Measurements from ENCODE around the gene CHD6. TPM values are rescaled to one million over a fixed set of nuclear protein-coding genes. Genes with fewer than 3 reads are reported as not detected.

Gene CHD6
- total and polyA plus RNA-seq, 2 donors: 11.8 to 45.7 TPM

DNA sequence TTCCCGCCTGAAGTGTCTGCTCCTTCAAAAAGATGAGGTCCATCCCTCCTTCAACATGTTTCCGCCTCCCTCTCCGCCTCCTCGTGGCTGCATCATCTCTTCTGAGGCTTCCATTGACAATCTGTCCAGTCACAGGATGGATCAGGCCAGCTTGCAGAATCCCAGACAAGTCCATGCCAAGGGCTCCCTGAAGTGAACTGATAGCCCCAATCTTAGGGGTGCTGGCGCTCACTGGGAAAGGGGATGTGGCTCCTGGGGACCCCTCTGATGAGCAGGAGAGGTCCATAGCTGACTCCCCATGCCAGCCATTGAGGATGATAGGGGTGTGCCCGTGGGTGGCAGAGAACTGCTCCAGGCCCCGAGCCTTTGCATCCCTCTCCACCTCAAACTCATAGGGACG lies 203.0 kb downstream of the CHD6 start:
- 96% methylated on average over 8 of the region's 8 CpGs for WGBS
- H3K4me1 ChIP-seq (ENCODE audit: control insufficient read depth in 2 of 2, insufficient read depth in 2 of 2, low read length in 2 of 2): no peaks in the 10 kb centered on the region
- H3K9me3 ChIP-seq (ENCODE audit: control insufficient read depth in 2 of 2, insufficient read depth in 1 of 2, low read length in 1 of 2): no peaks in the 10 kb centered on the region
- H3K36me3 ChIP-seq (ENCODE audit: control insufficient read depth in 2 of 2, insufficient read depth in 2 of 2, low read length in 1 of 2): peaks cover 59 to 80% of the 10 kb centered on the region in 2 donors
- no peak for DNase-seq (ENCODE audit: low read depth in 6 of 9, low spot score in 9 of 9)
- H3K4me3 ChIP-seq (ENCODE audit: low read length in 2 of 2): no peak overlapping the region
- H3K27ac ChIP-seq (ENCODE audit: low read depth in 1 of 2, low read length in 1 of 2): no peak overlapping the region
- no peaks in the 10 kb centered on the region for H3K27me3 ChIP-seq (ENCODE audit: control insufficient read depth in 2 of 2, insufficient read depth in 1 of 2, low read length in 1 of 2)

- Histone ChIP-seq H3K27me3 (ENCODE audit: control insufficient read depth in 2 of 2, insufficient read depth in 1 of 2, low read length in 1 of 2) (no peaks in the 10 kb centered on the region), H3K4me3 (ENCODE audit: low read length in 2 of 2) (no peak overlapping the region), H3K27ac (ENCODE audit: low read depth in 1 of 2, low read length in 1 of 2) (no peak overlapping the region), H3K9me3 (ENCODE audit: control insufficient read depth in 2 of 2, insufficient read depth in 1 of 2, low read length in 1 of 2) (no peaks in the 10 kb centered on the region), H3K36me3 (ENCODE audit: control insufficient read depth in 2 of 2, insufficient read depth in 2 of 2, low read length in 1 of 2) (peaks cover 65 to 85% of the 10 kb centered on the region in 2 donors), H3K4me1 (ENCODE audit: control insufficient read depth in 2 of 2, insufficient read depth in 2 of 2, low read length in 2 of 2) (peaks cover 0 to 5% of the 10 kb centered on the region in 2 donors)
- no peak for DNase-seq (ENCODE audit: low read depth in 6 of 9, low spot score in 9 of 9)
- 97% methylated on average over 5 of the region's 5 CpGs for WGBS
Measured at GRCh38 chr20:41413169-41413568, 205.0 kb downstream of the CHD6 start.

DNA sequence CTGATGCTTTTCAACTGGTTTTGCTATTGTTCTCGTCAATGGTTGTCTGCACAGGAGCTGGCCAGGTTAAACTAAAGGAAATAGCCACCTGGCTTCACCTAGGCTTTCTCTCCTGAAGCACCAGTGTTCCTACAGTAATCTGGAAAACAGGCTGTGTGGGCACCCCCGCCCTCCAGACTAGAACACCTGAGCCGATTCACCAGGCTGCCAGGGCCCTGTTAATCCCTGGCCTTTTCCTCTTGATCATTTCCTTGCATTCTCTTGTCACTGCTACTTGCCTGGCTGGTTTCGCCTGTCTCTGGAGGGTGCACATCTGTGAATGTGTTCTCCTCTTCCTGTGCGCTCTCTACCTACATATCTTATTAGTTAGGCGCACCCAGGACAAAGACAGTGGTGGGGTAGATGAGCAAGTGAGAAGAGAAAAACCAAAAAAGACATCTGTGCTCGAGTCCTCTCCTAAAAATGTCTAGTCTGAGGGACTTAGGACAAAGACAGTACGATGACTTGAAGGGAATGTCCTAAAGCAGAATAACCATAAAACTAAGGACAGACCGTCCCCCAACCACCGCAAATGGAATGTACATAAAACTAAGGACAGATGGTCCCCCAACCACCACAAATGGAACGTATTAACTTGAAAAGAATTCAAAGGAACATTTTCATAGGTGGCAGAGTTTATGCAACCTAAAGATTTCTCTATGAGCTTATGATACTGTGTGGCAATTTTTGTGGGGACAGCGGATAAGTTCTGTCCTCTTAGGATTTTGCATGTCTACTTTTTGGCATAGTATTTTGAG lies 205.7 kb downstream of the CHD6 start:
- H3K4me3 ChIP-seq (ENCODE audit: low read length in 2 of 2): no peak overlapping the region
- no peak overlapping the region for H3K27ac ChIP-seq (ENCODE audit: low read depth in 1 of 2, low read length in 1 of 2)
- no peaks in the 10 kb centered on the region for H3K9me3 ChIP-seq (ENCODE audit: control insufficient read depth in 2 of 2, insufficient read depth in 1 of 2, low read length in 1 of 2)
- peaks cover 69 to 84% of the 10 kb centered on the region in 2 donors for H3K36me3 ChIP-seq (ENCODE audit: control insufficient read depth in 2 of 2, insufficient read depth in 2 of 2, low read length in 1 of 2)
- 98% methylated on average over 12 of the region's 12 CpGs for WGBS
- H3K4me1 ChIP-seq (ENCODE audit: control insufficient read depth in 2 of 2, insufficient read depth in 2 of 2, low read length in 2 of 2): peaks cover 0 to 5% of the 10 kb centered on the region in 2 donors
- no peaks in the 10 kb centered on the region for H3K27me3 ChIP-seq (ENCODE audit: control insufficient read depth in 2 of 2, insufficient read depth in 1 of 2, low read length in 1 of 2)
- DNase-seq (ENCODE audit: low read depth in 6 of 9, low spot score in 9 of 9): no peak

- no peaks in the 10 kb centered on the region for H3K9me3 ChIP-seq (ENCODE audit: control insufficient read depth in 2 of 2, insufficient read depth in 1 of 2, low read length in 1 of 2)
- H3K4me3 ChIP-seq (ENCODE audit: low read length in 2 of 2): no peak overlapping the region
- no peaks in the 10 kb centered on the region for H3K27me3 ChIP-seq (ENCODE audit: control insufficient read depth in 2 of 2, insufficient read depth in 1 of 2, low read length in 1 of 2)
- H3K27ac ChIP-seq (ENCODE audit: low read depth in 1 of 2, low read length in 1 of 2): no peak overlapping the region
- peaks cover 74 to 90% of the 10 kb centered on the region in 2 donors for H3K36me3 ChIP-seq (ENCODE audit: control insufficient read depth in 2 of 2, insufficient read depth in 2 of 2, low read length in 1 of 2)
- 80% methylated on average over 2 of the region's 2 CpGs for WGBS
- H3K4me1 ChIP-seq (ENCODE audit: control insufficient read depth in 2 of 2, insufficient read depth in 2 of 2, low read length in 2 of 2): peaks cover 0 to 5% of the 10 kb centered on the region in 2 donors
- peak in 1 of 9 donors; percentile 13 for DNase-seq (ENCODE audit: low read depth in 6 of 9, low spot score in 9 of 9)
Measured at GRCh38 chr20:41411391-41411847, 206.8 kb downstream of the CHD6 start.

- peaks cover 0 to 5% of the 10 kb centered on the region in 2 donors for H3K4me1 ChIP-seq (ENCODE audit: control insufficient read depth in 2 of 2, insufficient read depth in 2 of 2, low read length in 2 of 2)
- peaks cover 79 to 89% of the 10 kb centered on the region in 2 donors for H3K36me3 ChIP-seq (ENCODE audit: control insufficient read depth in 2 of 2, insufficient read depth in 2 of 2, low read length in 1 of 2)
- no peaks in the 10 kb centered on the region for H3K9me3 ChIP-seq (ENCODE audit: control insufficient read depth in 2 of 2, insufficient read depth in 1 of 2, low read length in 1 of 2)
- DNase-seq (ENCODE audit: low read depth in 6 of 9, low spot score in 9 of 9): no peak
- 33% methylated on average over 9 of the region's 9 CpGs for WGBS
- H3K27ac ChIP-seq (ENCODE audit: low read depth in 1 of 2, low read length in 1 of 2): no peak overlapping the region
- H3K4me3 ChIP-seq (ENCODE audit: low read length in 2 of 2): no peak overlapping the region
- H3K27me3 ChIP-seq (ENCODE audit: control insufficient read depth in 2 of 2, insufficient read depth in 1 of 2, low read length in 1 of 2): no peaks in the 10 kb centered on the region
Measured at GRCh38 chr20:41408986-41409385, 209.2 kb downstream of the CHD6 start.

DNA sequence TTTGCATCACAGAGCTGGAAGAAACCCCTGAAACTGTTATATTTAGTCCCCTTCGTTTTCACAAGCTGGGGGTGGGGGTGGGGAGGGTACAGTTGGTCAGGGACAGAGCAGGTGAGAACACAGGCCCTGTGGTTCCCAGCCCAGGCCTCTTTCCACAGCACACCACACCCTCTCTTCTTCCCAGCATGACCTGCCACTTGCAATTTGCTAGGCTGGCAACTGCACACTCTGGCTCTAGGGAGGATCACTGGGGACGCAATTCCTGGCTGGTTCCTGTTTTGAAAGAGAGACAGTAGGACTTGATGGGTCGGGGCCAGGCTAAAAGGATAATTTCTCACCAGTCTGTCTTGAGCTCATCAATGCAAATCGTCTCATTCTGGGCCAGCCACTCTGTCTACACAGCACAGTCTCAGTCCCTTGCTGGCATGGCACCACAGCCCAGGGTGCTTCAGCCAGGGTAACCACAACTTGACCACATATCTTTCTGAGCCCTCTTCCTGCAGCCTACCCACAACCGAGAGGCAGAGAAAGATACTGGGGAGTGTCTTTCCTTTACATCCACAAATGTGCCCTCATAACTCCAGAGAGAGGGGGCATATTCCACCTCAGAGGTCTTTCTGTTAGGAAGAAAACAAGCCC lies 209.9 kb downstream of the CHD6 start:
- DNase-seq (ENCODE audit: low read depth in 6 of 9, low spot score in 9 of 9): no peak
- Histone ChIP-seq H3K27me3 (ENCODE audit: control insufficient read depth in 2 of 2, insufficient read depth in 1 of 2, low read length in 1 of 2) (no peaks in the 10 kb centered on the region), H3K4me1 (ENCODE audit: control insufficient read depth in 2 of 2, insufficient read depth in 2 of 2, low read length in 2 of 2) (peaks cover 0 to 5% of the 10 kb centered on the region in 2 donors), H3K9me3 (ENCODE audit: control insufficient read depth in 2 of 2, insufficient read depth in 1 of 2, low read length in 1 of 2) (no peaks in the 10 kb centered on the region), H3K27ac (ENCODE audit: low read depth in 1 of 2, low read length in 1 of 2) (no peak overlapping the region), H3K36me3 (ENCODE audit: control insufficient read depth in 2 of 2, insufficient read depth in 2 of 2, low read length in 1 of 2) (peaks cover 74 to 83% of the 10 kb centered on the region in 2 donors), H3K4me3 (ENCODE audit: low read length in 2 of 2) (no peak overlapping the region)
- 43% methylated on average over 5 of the region's 5 CpGs for WGBS

DNA sequence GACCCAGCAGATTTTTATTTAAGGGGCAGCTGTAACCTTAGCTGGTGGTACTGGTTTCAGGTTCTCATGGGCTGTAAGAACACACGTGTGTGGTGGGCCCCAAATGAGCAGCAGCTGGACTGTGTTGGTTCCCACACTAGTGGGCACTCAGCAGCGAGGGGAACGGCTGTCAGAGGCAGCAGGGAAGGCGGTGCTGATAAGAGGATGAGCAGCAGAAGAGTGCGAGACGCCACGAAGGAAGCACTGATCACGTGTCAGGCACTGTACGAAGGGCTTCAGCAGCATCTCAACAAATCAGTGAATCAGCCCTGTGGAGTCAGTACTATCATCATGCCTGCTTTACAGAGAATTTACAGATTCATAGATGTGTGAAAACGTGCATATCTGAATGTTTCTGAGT lies 210.6 kb downstream of the CHD6 start:
- H3K9me3 ChIP-seq (ENCODE audit: control insufficient read depth in 2 of 2, insufficient read depth in 1 of 2, low read length in 1 of 2): no peaks in the 10 kb centered on the region
- no peaks in the 10 kb centered on the region for H3K27me3 ChIP-seq (ENCODE audit: control insufficient read depth in 2 of 2, insufficient read depth in 1 of 2, low read length in 1 of 2)
- peaks cover 69 to 76% of the 10 kb centered on the region in 2 donors for H3K36me3 ChIP-seq (ENCODE audit: control insufficient read depth in 2 of 2, insufficient read depth in 2 of 2, low read length in 1 of 2)
- H3K27ac ChIP-seq (ENCODE audit: low read depth in 1 of 2, low read length in 1 of 2): no peak overlapping the region
- 55% methylated on average over 10 of the region's 10 CpGs for whole genome bisulfite sequencing
- H3K4me1 ChIP-seq (ENCODE audit: control insufficient read depth in 2 of 2, insufficient read depth in 2 of 2, low read length in 2 of 2): peaks cover 0 to 5% of the 10 kb centered on the region in 2 donors
- DNase-seq (ENCODE audit: low read depth in 6 of 9, low spot score in 9 of 9): peak in 2 of 9 donors; percentile 4 to 18
- no peak overlapping the region for H3K4me3 ChIP-seq (ENCODE audit: low read length in 2 of 2)

DNA sequence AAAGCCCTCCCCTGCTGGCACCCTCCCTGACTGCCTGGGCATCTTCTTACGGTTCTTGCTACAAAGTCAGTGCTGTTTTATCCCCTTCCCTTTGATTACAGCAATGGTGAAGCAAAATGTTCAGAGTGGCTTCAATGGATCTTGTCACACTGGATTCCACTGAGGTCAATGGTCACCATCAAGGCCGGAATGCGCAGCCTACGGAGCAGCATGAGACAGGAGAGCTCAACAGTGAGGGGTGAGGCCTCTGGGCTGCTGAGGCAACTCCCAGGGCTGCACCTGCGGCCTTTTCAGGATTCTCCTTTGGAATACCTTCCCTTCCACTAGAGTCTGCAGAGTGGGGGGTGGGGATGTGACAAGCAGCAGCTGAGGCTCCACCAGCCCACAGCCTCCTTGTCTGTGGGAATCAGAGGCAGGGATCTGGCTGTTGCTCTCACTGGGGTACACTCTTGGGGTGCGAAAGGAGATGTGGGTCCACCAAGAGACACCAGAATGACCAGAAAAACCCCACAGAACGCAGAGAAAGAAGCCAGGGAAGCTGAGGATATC lies 211.2 kb downstream of the CHD6 start:
- Histone ChIP-seq H3K27ac (ENCODE audit: low read depth in 1 of 2, low read length in 1 of 2) (no peak overlapping the region), H3K9me3 (ENCODE audit: control insufficient read depth in 2 of 2, insufficient read depth in 1 of 2, low read length in 1 of 2) (no peaks in the 10 kb centered on the region), H3K27me3 (ENCODE audit: control insufficient read depth in 2 of 2, insufficient read depth in 1 of 2, low read length in 1 of 2) (no peaks in the 10 kb centered on the region), H3K36me3 (ENCODE audit: control insufficient read depth in 2 of 2, insufficient read depth in 2 of 2, low read length in 1 of 2) (peaks cover 63 to 70% of the 10 kb centered on the region in 2 donors), H3K4me1 (ENCODE audit: control insufficient read depth in 2 of 2, insufficient read depth in 2 of 2, low read length in 2 of 2) (peaks cover 0 to 5% of the 10 kb centered on the region in 2 donors), H3K4me3 (ENCODE audit: low read length in 2 of 2) (no peak overlapping the region)
- no peak for DNase-seq (ENCODE audit: low read depth in 6 of 9, low spot score in 9 of 9)
- 96% methylated on average over 7 of the region's 7 CpGs for WGBS

DNA sequence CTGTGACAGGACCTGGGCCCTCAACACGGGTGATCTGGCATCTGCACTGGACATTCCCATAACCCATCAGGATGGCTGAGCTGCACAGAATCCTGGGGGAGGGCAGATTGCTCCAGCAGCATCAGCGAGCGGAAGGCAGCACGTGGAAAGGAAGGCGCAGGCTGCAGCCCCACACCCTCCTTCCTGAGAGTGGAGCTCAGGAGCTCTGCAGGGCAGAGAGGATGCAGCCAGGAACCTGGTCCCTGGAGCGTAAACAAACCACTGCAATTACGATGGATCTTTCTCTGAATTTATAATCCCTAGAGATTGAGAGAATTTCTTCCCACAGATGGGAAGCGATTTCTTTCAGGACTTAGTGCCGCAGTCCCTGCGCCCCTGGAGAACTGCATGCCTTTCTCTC lies 211.8 kb downstream of the CHD6 start:
- Histone ChIP-seq H3K36me3 (ENCODE audit: control insufficient read depth in 2 of 2, insufficient read depth in 2 of 2, low read length in 1 of 2) (peaks cover 60 to 64% of the 10 kb centered on the region in 2 donors), H3K4me3 (ENCODE audit: low read length in 2 of 2) (no peak overlapping the region), H3K9me3 (ENCODE audit: control insufficient read depth in 2 of 2, insufficient read depth in 1 of 2, low read length in 1 of 2) (no peaks in the 10 kb centered on the region), H3K4me1 (ENCODE audit: control insufficient read depth in 2 of 2, insufficient read depth in 2 of 2, low read length in 2 of 2) (peaks cover 0 to 5% of the 10 kb centered on the region in 2 donors), H3K27me3 (ENCODE audit: control insufficient read depth in 2 of 2, insufficient read depth in 1 of 2, low read length in 1 of 2) (no peaks in the 10 kb centered on the region), H3K27ac (ENCODE audit: low read depth in 1 of 2, low read length in 1 of 2) (no peak overlapping the region)
- 98% methylated on average over 10 of the region's 10 CpGs for WGBS
- DNase-seq (ENCODE audit: low read depth in 6 of 9, low spot score in 9 of 9): no peak
